HG03469 (cell line): ENCODE measurements around the gene CBLN2.

Source experiments
- ATAC-seq: cut with Tn5 transposase; IDR thresholded peaks from one replicate; pipeline ENCODE4 v1.9.1; 2021; ENCODE audit warnings: mild to moderate bottlenecking, moderate library complexity, moderate number of reproducible peaks; ENCODE audit not compliant: unreplicated experiment

The CBLN2 gene

GRCh38 chr18:72544092-72544886 lies at the start of gene CBLN2:
TSS of gene CBLN2 (minus strand) at chr18:72544342. CDS start at chr18:72542160, 2,182 bp downstream.
- ATAC-seq = peak; percentile 78

- no peak for ATAC-seq
These were observed 44.2 kb upstream of the CBLN2 start for GRCh38 chr18:72588360-72588759.

DNA sequence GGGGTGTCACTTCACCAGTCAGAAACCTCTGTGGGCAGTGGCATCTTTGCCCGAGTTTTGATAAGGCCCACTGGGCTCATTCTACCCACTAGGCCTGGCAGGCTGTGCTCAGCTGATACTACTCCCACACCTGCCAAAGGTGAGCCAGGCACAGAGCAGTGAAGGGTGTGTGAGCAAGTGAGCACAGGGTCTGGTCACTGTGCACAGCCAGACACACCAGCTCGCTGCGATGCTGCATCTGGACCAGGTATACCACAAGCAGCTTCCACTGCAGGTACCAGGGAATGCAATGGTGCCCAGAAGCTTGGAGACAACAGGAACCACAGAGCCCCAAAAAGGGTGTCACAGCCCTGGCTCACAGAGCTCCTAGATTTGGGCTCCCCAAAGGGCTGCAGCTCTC lies 40.6 kb upstream of the CBLN2 start:
- ATAC-seq = no peak

DNA sequence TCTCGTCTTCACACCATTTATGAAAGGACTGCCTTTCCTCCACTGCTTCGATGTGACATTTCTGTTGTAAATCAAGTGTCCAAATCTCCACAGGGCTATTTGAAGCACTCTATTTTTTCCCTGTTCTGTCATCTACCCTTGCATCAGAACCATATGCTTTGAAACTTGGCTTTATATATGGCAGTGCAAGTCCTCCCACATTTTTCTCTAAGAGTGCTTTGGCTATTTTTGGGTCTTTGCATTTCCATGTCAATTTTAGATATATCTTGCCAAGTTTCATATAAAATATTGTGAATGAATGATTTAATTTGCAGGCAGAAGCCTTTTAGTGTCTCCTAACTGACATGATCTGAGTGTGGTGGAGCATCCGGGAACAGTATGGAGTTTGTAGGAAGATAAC lies 37.8 kb upstream of the CBLN2 start:
- no peak for ATAC-seq

DNA sequence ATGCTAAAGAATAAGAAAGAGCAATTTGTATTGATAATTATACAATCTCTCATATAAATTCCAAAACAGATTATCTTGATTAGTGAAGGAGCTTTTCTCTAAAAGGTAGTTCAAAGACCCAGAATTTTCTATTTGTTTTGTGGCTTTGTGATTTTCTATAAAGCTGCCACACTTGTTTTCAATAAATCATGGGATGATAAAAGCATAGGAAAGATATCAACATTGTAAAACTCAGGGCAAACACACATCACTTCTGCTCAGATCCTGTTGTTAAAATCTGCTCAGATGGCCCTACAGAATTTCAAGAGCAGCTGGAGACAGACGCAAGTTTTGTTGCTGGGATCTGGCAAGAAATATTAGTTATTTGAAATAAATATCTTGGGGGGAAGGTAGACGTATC lies 28.8 kb upstream of the CBLN2 start:
- ATAC-seq = no peak

DNA sequence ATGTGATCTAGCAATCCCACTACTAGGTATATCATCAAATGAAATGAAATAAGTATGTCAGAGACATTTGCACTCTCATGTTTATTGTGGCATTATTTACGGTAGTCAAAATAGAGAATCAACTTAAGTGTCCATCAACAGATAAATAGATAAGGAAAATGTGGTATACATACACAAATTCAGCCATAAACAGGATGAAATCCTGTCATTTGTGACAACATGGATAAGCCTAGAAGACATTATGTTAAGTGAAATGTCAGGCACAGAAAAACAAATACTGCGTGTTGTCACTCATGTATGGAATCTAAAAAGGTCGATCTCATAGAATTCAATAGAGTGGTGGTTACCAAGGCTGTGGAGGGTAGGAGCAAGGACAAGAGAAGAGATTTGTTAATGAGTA lies 22.1 kb upstream of the CBLN2 start:
- ATAC-seq = no peak

GRCh38 chr18:72555968-72556367 lies 11.8 kb upstream of the CBLN2 start:
- ATAC-seq = no peak

DNA sequence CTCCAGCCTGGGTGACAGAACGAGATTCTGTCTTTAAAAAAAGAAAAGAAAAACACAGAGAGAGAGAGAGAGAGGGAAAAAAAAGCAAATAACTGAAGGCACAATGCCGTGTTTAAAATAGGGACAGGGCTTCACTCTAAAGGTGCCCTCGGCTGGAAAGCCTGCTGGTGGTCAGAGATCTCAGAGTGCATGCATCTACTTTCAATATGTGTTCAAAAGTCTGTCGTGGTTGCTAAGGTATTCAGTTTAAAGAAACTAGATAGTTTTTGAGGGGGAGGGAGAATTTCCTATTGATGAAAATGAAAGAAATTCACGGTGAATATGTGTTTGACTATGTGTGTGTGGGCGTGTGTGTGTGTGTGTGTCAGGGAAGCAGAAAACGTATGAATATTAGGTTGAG lies 11.0 kb upstream of the CBLN2 start:
- ATAC-seq = no peak

GRCh38 chr18:72543357-72544055 lies 636 bp downstream of the CBLN2 start:
- no peak for ATAC-seq

DNA sequence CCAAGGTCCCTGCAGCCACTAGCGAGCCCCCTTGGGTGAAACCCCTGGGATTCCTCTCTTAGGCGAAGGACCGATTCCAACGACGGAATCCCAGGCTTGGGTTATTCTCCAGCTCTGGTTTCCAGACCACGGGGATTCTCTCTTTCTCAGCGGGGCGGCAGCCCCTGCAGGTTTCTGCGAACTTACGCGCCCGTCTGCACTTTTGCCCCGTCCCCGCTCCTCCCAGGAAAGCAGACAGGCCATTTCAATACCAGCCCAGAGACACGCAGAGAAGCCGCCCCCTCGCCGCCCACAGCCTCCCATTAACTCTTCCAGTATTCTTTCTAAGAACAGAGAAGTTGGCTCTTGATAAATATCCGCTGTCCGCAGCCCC lies 1.2 kb downstream of the CBLN2 start:
- ATAC-seq = no peak

DNA sequence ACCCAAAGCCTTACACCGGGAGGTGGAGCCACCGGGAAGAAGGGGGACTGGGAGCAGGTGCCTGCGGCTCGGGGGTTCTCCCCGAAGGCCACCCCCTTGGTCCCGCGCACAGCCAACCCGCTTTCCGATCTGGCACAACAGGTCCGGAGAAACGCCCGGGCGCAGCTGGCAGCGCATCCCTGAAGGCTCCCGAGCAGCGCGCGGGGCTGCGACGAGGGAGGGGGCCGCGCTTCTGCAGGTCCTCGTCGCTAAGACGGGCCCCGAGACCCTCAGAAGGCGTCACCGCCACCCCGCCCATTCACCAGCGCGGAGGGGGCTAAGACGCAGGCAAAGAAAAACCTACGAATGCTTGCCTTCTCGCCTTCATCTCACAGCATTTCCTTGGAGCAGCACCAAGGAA lies 1.8 kb downstream of the CBLN2 start:
- no peak for ATAC-seq

DNA sequence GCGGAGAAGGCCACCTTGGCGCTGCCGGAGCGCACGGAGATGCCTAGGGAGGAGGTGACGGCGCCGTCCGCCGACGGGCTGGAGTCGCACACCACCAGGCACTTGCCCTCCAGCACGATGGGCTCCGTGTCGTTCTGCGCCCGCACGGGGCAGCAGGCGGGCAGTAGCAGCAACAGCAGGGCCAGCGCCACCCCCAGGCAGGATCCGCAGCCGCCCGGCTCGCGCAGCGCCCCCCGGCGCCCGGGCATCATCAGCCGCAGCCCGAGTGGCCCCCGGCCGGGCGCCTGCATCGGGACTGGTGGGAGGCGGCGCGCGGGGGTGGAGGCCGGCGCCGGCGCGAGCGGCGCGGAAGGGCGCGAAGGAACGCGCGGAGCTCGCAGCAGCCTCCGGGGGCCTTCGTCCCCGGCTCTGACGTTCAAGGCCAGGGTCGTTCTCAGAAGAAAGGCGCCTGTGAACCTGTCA lies 2.2 kb downstream of the CBLN2 start:
- ATAC-seq = no peak

GRCh38 chr18:72539901-72540300 lies 4.2 kb downstream of the CBLN2 start:
- no peak for ATAC-seq

GRCh38 chr18:72530622-72531021 lies 13.5 kb downstream of the CBLN2 start:
- no peak for ATAC-seq

GRCh38 chr18:72504866-72505265 lies 39.3 kb downstream of the CBLN2 start:
- ATAC-seq = no peak

DNA sequence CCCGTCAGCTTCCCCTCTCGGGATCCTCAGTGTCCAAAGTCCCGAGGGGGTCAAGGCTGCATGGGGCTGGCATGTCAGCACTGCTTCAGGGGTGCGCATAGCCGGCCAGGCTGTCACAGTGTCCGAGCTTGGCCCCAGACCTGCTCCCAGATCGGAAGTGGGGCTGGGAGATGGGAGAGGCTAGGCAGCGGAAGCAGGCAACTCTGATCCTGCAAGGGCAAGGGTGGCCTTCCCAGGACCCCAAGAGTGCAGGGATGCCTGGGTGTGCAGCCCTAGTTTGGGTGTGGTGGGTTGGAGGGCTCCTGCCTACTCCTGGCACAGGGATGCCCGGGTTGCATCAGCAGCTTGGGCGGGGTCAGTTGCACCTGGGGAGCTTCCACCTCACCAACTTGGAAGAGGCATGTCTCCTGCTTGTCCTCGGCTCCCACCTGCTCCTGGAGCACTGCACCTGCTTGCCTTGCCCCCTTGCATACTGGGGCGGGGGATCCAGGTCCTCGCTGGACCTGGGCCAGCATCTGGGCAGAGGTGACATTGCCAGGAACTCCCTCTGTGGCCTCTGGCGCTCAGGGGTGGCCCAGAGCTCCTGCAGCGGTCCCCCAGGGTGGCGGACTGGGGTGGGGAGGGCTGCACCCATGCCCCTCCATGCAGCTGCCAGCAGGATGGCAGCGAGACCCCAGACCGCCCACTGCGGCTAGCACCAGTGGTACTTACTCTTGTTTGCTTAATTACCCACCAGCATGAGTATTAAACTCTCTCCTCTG lies 41.3 kb downstream of the CBLN2 start:
- ATAC-seq = no peak

DNA sequence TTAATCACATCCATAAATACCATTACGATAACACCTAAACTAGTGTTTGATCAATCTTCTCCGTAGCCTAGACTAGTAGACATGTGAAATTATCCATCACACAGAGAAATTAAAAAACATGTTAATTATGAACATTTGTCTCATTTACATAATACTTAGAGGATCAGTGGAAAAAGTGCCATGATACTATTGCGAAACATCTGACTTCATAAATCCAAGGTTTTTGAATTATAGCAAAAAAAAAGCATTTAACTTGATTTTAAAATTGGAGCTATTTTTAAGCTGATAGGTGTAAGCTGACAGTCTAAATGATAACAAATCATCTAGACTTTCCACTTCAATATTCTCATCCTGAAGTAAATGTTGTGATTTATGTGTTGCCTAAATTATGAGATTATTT lies 51.6 kb downstream of the CBLN2 start:
- no peak for ATAC-seq
